ENCODE results near the gene FCHO1. TPM values are rescaled to one million over a fixed set of nuclear protein-coding genes. Genes with fewer than 3 reads are reported as not detected.

FCHO1 gene
- total RNA-seq, 4 donors from 2014 or later: 0.76 to 3.5 (median 2.6) TPM

DNA sequence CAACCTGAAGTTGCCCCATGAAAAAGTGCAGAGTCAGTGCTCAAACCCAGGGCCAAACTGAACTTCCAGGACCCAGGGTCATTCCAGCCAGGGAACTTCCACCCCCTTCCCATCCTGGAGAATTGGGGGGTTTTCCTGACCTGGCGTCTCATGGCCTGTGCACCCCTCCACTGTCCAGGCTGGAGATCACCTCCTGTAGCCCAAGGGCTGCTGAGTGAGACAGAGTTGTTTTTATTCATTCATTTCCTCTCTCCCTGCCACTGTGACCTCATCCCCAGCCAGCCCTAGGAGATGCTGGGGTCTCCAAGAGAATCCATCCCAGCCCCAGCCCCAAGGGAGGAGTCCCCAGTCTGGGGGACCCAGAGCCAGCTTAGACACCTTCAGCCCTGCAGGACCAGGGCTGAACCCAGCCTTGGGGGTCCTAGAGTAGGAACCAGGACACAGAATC is 4.2 kb downstream of the FCHO1 start:
- 46% methylated on average over 1 of the region's 1 CpG; no CpG with 5 or more reads in 1 of the 2 donors for WGBS, 2 donors
- Histone ChIP-seq H3K36me3 (no peaks in the 10 kb centered on the region), H3K27me3 (peaks cover 0 to 9% (median 0%) of the 10 kb centered on the region in 4 donors), H3K4me3 (no peak overlapping the region), H3K9me3 (no peaks in the 10 kb centered on the region), H3K27ac (no peak overlapping the region), H3K4me1 (peaks cover 3 to 26% (median 5%) of the 10 kb centered on the region in 3 donors)
- TF ChIP-seq, protein P1, sequence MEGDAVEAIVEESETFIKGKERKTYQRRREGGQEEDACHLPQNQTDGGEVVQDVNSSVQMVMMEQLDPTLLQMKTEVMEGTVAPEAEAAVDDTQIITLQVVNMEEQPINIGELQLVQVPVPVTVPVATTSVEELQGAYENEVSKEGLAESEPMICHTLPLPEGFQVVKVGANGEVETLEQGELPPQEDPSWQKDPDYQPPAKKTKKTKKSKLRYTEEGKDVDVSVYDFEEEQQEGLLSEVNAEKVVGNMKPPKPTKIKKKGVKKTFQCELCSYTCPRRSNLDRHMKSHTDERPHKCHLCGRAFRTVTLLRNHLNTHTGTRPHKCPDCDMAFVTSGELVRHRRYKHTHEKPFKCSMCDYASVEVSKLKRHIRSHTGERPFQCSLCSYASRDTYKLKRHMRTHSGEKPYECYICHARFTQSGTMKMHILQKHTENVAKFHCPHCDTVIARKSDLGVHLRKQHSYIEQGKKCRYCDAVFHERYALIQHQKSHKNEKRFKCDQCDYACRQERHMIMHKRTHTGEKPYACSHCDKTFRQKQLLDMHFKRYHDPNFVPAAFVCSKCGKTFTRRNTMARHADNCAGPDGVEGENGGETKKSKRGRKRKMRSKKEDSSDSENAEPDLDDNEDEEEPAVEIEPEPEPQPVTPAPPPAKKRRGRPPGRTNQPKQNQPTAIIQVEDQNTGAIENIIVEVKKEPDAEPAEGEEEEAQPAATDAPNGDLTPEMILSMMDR (IDR thresholded peaks at IDR 0.05): no peak
- no peak for TF ChIP-seq POLR2A (IDR thresholded peaks at IDR 0.05)
- no peak for DNase-seq
- intact Hi-C loops (cut with DNase I): loop anchor here (10.0 kb wide), 1 partner anchor 51 kb away; no protein-coding TSS in a partner anchor

- no peak for DNase-seq
- TF ChIP-seq, protein P1 (IDR thresholded peaks at IDR 0.05): no peak
- no peak for TF ChIP-seq POLR2A (IDR thresholded peaks at IDR 0.05)
- 36% methylated on average over 6 to 10 of the region's 12 CpGs for WGBS, 2 donors
- Histone ChIP-seq H3K9me3 (no peaks in the 10 kb centered on the region), H3K36me3 (no peaks in the 10 kb centered on the region), H3K4me3 (no peak overlapping the region), H3K4me1 (peaks cover 3 to 26% (median 5%) of the 10 kb centered on the region in 3 donors), H3K27me3 (peaks cover 0 to 8% (median 0%) of the 10 kb centered on the region in 4 donors), H3K27ac (no peak overlapping the region)
- intact Hi-C loops (cut with DNase I): loop anchor here (10.0 kb wide), 1 partner anchor 51 kb away; no protein-coding TSS in a partner anchor
These were observed 4.8 kb downstream of the FCHO1 start for GRCh38 chr19:17755977-17756670.

- Histone ChIP-seq H3K27me3 (no peaks in the 10 kb centered on the region), H3K4me3 (no peak overlapping the region), H3K9me3 (no peaks in the 10 kb centered on the region), H3K36me3 (no peaks in the 10 kb centered on the region), H3K27ac (no peak overlapping the region), H3K4me1 (peaks cover 3 to 26% (median 5%) of the 10 kb centered on the region in 3 donors)
- TF ChIP-seq POLR2A (IDR thresholded peaks at IDR 0.05): no peak
- TF ChIP-seq, protein P1 (IDR thresholded peaks at IDR 0.05): no peak
- intact Hi-C loops (cut with DNase I): loop anchor here (10.0 kb wide), 1 partner anchor 52 kb away; no protein-coding TSS in a partner anchor
- 29 to 32% methylated on average over 5 to 7 of the region's 9 CpGs for WGBS, 2 donors
- no peak for DNase-seq
These were observed 5.8 kb downstream of the FCHO1 start for GRCh38 chr19:17757125-17757524.

GRCh38 chr19:17758515-17758914 is 7.2 kb downstream of the FCHO1 start:
- no peak for DNase-seq
- TF ChIP-seq, protein P1 (IDR thresholded peaks at IDR 0.05): no peak
- no peak for TF ChIP-seq POLR2A (IDR thresholded peaks at IDR 0.05)
- Histone ChIP-seq H3K9me3 (no peaks in the 10 kb centered on the region), H3K27me3 (no peaks in the 10 kb centered on the region), H3K4me3 (no peak overlapping the region), H3K36me3 (no peaks in the 10 kb centered on the region), H3K4me1 (peaks cover 3 to 26% (median 5%) of the 10 kb centered on the region in 3 donors), H3K27ac (no peak overlapping the region)
- intact Hi-C loops (cut with DNase I): loop anchor here (10.0 kb wide), 1 partner anchor 54 kb away; no protein-coding TSS in a partner anchor
- 51 to 56% methylated on average over 2 to 5 of the region's 5 CpGs for WGBS, 2 donors

GRCh38 chr19:17761148-17761547 is 9.9 kb downstream of the FCHO1 start:
- TF ChIP-seq, protein P1 (IDR thresholded peaks at IDR 0.05): no peak
- TF ChIP-seq POLR2A (IDR thresholded peaks at IDR 0.05): no peak
- Histone ChIP-seq H3K27me3 (no peaks in the 10 kb centered on the region), H3K36me3 (no peaks in the 10 kb centered on the region), H3K4me3 (no peak overlapping the region), H3K27ac (no peak overlapping the region), H3K4me1 (peaks cover 3 to 19% (median 5%) of the 10 kb centered on the region in 3 donors), H3K9me3 (no peaks in the 10 kb centered on the region)
- no peak for DNase-seq
- 67 to 71% methylated on average over 4 of the region's 4 CpGs for WGBS, 2 donors
- intact Hi-C loops (cut with DNase I): no loop called here

Data from esophagus squamous epithelium (tissue), 5 donors.